Sigmoid colon (tissue), 7 donors: ENCODE data around the gene DAPK2. TPM values are rescaled to one million over a fixed set of nuclear protein-coding genes. Genes with fewer than 3 reads are reported as not detected.
A peak's percentile ranks its signal among the peaks of the same experiment; 100 is the strongest.

Experiments
- DNase-seq: peaks from one replicate; pipeline ENCODE4 v3.0.0-alpha.2; 2019
- H3K27ac ChIP-seq, 4 donors: fragments of 200-600 bp; sonication (generic); one replicate each; pipeline ENCODE4 v1.5.1; 2016 to 2019; ENCODE audit warnings: mild to moderate bottlenecking in 1 of 4
- H3K27me3 ChIP-seq, 3 donors: fragments of 200-600 bp; sonication (generic); one replicate each; pipeline ENCODE4 v1.5.1; 2019; ENCODE audit warnings: mild to moderate bottlenecking in 1 of 3
- H3K36me3 ChIP-seq, 4 donors: fragments of 200-600 bp; sonication (generic); one replicate each; pipeline ENCODE4 v1.5.1; 2016 to 2019
- H3K4me1 ChIP-seq, 4 donors: fragments of 200-600 bp; sonication (generic); one replicate each; pipeline ENCODE4 v1.5.1; 2017 to 2019
- H3K4me3 ChIP-seq, 4 donors: fragments of 200-600 bp; sonication (generic); one replicate each; pipeline ENCODE4 v1.5.1; 2017 to 2019; ENCODE audit warnings: mild to moderate bottlenecking in 2 of 4, moderate library complexity in 1 of 4
- H3K9me3 ChIP-seq, 4 donors: fragments of 200-600 bp in 3 of 4; sonication (generic) in 3 of 4; one replicate each; pipeline versions ENCODE4 v1.5.1 to v1.6.1; 2013 to 2019
- EP300 ChIP-seq, 4 donors: sonication (generic); formaldehyde crosslinking; IDR thresholded peaks; one replicate each; pipeline ENCODE4 v1.6.1; 2017; ENCODE audit warnings: antibody characterized with exemption in 4 of 4
- POLR2A ChIP-seq, 2 donors: fragments of 450-650 bp; IDR thresholded peaks; one replicate each; pipeline ENCODE4 v1.6.1; 2016; ENCODE audit warnings: antibody characterized with exemption in 2 of 2, mild to moderate bottlenecking in 2 of 2, moderate library complexity in 2 of 2
- POLR2AphosphoS5 ChIP-seq, 4 donors: sonication (generic); formaldehyde crosslinking; IDR thresholded peaks; one replicate each; pipeline ENCODE4 v1.6.1; 2017; ENCODE audit warnings: antibody characterized with exemption in 4 of 4
- WGBS, 2 donors: extraction: QIAGEN DNeasy Blood & Tissue Kit; methylation state at CpG; one replicate each; pipeline ENCODE4 v1.1.7; 2013; 5-methylcytosine and 5-hydroxymethylcytosine counted together
- intact Hi-C: fragments of 100-400 bp; cut with DNase I; formaldehyde crosslinking; loops from one replicate; pipeline ENCODE4 v1.15.1; 2023
- polyA plus RNA-seq, 3 donors: library from polyadenylated mRNA; stranded (reverse); fragments of 200-250 nt; gene quantifications; one replicate each; pipeline ENCODE4 v1.2.3, GENCODE V29; 2013
- total RNA-seq, 4 donors: library from RNA; depleted of rRNA; stranded (reverse); fragments of >200 nt; gene quantifications; one replicate each; pipeline ENCODE4 v1.1.0, GENCODE V29; 2016
- TF ChIP-seq, protein P1 (sequence below), 4 experiments: fragments of 450-650 bp in 3 of 4; fragments of 200-600 bp in 1 of 4; IDR thresholded peaks; one replicate each; pipeline ENCODE4 v1.5.1; 2016 to 2019; ENCODE audit warnings: antibody characterized with exemption in 4 of 4, mild to moderate bottlenecking in 3 of 4, moderate library complexity in 2 of 4
- donor health status: healthy with polysubstance abuse.
- donor health status: Bipolar disorder and iron deficiency.
- donor health status: healthy.

The DAPK2 gene
- total RNA-seq (1 to 10 TPM; 2.1 to 5.5 (median 3.3) TPM), polyA plus RNA-seq (10 to 100 TPM; 19.2 to 27.7 (median 21.7) TPM)

DNA sequence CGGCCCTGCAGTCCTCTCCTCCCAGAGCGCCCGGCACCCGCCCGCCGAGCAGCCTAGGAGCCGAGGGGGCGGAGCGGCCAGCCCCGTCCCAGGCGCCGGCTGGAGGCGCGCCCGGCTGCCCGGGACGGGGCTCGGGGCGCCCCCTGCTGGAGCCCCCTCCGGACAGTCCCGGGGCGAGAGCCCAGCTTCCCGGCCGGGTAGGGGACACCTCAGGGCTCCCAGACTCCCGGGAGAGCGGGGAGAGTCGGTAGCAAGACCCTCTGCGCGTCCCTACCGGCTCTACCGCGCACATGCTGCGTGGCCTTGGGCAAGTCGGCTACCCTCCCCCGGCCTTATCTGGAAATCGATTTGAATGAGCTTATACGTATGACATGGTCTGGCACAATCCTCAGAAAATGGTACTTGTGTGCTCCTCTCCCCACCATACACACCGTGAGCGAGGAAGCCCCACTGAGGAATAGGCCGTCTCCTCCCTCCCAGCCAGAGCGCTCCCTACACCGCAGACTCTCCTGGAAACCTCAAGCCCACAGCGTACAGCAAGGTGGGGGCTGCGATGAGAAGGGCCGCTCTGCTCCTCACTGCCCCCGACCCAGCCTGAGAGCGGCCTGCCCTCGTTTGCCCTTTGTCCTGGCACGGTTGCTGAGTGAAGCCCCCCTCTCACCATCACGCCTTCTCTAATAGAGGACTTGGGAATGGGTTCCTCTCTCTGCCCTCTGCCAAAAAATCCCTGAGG lies at the start of gene DAPK2:
TSS of gene DAPK2 (minus strand) at position 65 of the 733 bp plus-strand sequence. CDS start 6,224 bp downstream, outside the sequence.
- 10 to 15% methylated on average over 50 of the region's 50 CpGs for WGBS, 2 donors
- H3K27ac ChIP-seq = peak within 1 kb of the TSS in 3 of 4 donors; percentile 2 to 47 (median 9)
- peak; percentile 78 for DNase-seq
- H3K9me3 ChIP-seq = no peaks in the 10 kb centered on the region
- H3K36me3 ChIP-seq = no peaks in the 10 kb centered on the region
- H3K4me3 ChIP-seq = peak within 1 kb of the TSS; percentile 28 to 60 (median 52)
- no peak for TF ChIP-seq EP300 (IDR thresholded peaks at IDR 0.05)
- TF ChIP-seq, protein P1, sequence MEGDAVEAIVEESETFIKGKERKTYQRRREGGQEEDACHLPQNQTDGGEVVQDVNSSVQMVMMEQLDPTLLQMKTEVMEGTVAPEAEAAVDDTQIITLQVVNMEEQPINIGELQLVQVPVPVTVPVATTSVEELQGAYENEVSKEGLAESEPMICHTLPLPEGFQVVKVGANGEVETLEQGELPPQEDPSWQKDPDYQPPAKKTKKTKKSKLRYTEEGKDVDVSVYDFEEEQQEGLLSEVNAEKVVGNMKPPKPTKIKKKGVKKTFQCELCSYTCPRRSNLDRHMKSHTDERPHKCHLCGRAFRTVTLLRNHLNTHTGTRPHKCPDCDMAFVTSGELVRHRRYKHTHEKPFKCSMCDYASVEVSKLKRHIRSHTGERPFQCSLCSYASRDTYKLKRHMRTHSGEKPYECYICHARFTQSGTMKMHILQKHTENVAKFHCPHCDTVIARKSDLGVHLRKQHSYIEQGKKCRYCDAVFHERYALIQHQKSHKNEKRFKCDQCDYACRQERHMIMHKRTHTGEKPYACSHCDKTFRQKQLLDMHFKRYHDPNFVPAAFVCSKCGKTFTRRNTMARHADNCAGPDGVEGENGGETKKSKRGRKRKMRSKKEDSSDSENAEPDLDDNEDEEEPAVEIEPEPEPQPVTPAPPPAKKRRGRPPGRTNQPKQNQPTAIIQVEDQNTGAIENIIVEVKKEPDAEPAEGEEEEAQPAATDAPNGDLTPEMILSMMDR (IDR thresholded peaks at IDR 0.05) = peak in 2 of 4 experiments; percentile 31 to 68
- H3K27me3 ChIP-seq = no peaks in the 10 kb centered on the region
- peaks cover 0 to 19% (median 11%) of the 10 kb centered on the region in 4 donors for H3K4me1 ChIP-seq
- intact Hi-C loops = loop anchor here (2.0 kb wide), 1 partner anchor 294 kb away; no protein-coding TSS in a partner anchor

DNA sequence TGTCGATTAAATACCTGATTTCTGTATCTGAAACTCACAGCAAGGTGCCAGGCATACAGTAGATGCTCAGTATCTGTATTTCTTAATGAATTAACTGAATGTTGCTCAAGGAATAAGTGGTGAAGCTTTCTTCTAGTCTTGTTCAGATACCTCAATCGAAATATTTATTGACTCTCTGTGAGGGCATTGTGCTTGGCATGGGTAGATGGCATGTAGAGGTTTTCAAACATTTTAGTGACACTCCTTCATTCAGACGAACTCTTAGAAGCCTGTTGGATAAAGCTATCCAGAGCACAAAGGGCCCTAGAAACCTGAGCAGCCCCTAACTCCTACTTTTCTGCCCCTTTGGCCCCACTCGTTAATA lies 49.1 kb upstream of the DAPK2 start:
- Histone ChIP-seq H3K36me3 (no peaks in the 10 kb centered on the region), H3K4me3 (peak overlapping the region; percentile 82 to 99 (median 96)), H3K27me3 (no peaks in the 10 kb centered on the region), H3K27ac (peak overlapping the region; percentile 87 to 91 (median 90)), H3K9me3 (no peaks in the 10 kb centered on the region), H3K4me1 (peaks cover 0 to 73% (median 64%) of the 10 kb centered on the region in 4 donors)
- TF ChIP-seq POLR2AphosphoS5 (IDR thresholded peaks at IDR 0.05) = no peak
- TF ChIP-seq POLR2A (IDR thresholded peaks at IDR 0.05) = no peak
- WGBS, 2 donors = 27 to 37% methylated on average over 4 of the region's 4 CpGs
- intact Hi-C loops = loop anchor here (2.0 kb wide), 1 partner anchor 67 kb away; the partner anchor contains the start of gene PPIB
- DNase-seq = no peak

DNA sequence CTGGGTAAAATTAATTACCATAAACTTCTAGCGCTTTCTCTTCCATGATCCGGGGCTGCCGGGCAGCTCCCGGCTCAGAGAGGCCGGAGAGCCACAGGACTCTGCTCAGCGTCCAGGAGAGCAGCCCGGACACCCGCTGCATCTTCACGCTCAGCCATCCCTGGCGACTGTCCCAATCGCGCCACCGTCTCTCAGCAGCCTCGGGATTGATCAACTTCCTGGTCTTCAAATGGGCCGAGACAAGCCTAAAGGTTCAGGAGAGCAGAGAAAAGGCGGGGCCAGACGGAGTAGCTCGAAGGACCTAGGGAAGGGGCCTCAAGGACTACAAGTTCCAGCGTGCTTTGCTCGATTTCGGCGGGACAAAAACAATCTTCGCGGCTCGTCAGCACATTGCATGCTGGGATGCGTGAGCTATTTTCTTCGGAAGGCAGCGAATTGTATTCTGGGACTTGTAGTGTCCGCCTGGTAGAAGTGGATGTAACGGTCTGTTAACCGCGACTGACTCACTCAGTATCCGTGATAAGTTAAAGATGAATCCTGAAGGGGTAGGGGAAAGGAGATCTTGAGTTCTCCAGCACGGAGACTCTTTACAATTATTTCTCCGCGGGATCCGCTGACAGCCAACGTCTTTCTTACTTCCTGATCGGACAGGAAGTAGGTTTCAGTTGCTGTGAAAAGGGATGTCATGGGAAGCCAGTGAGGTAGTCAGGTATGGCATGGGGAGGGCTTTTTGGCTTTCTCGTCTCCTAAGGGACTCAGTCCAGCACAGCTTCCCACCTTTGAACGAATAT lies 47.5 kb upstream of the DAPK2 start, which contains the start of gene CIAO2A:
TSS of gene CIAO2A (minus strand) at position 212 of the 791 bp plus-strand sequence. CDS start at position 142, 70 bp downstream.
- Histone ChIP-seq H3K27me3 (no peaks in the 10 kb centered on the region), H3K9me3 (no peaks in the 10 kb centered on the region), H3K27ac (peak within 1 kb of the TSS; percentile 87 to 91 (median 90)), H3K4me3 (peak within 1 kb of the TSS; percentile 60 to 75 (median 68)), H3K36me3 (peaks cover 0 to 12% (median 0%) of the 10 kb centered on the region in 4 donors), H3K4me1 (peaks cover 0 to 57% (median 49%) of the 10 kb centered on the region in 4 donors)
- DNase-seq = peak; percentile 98
- intact Hi-C loops = loop anchor here (2.0 kb wide), 1 partner anchor 69 kb away; the partner anchor contains the start of gene PPIB
- TF ChIP-seq POLR2AphosphoS5 (IDR thresholded peaks at IDR 0.05) (peak; percentile 52 to 90 (median 68)), POLR2A (IDR thresholded peaks at IDR 0.05) (peak; percentile 45 to 52), EP300 (IDR thresholded peaks at IDR 0.05) (peak in 1 of 4 donors; percentile 13)
- TF ChIP-seq, protein P1 (IDR thresholded peaks at IDR 0.05) = no peak
- WGBS, 2 donors = 0 to 1% methylated on average over 41 of the region's 41 CpGs

DNA sequence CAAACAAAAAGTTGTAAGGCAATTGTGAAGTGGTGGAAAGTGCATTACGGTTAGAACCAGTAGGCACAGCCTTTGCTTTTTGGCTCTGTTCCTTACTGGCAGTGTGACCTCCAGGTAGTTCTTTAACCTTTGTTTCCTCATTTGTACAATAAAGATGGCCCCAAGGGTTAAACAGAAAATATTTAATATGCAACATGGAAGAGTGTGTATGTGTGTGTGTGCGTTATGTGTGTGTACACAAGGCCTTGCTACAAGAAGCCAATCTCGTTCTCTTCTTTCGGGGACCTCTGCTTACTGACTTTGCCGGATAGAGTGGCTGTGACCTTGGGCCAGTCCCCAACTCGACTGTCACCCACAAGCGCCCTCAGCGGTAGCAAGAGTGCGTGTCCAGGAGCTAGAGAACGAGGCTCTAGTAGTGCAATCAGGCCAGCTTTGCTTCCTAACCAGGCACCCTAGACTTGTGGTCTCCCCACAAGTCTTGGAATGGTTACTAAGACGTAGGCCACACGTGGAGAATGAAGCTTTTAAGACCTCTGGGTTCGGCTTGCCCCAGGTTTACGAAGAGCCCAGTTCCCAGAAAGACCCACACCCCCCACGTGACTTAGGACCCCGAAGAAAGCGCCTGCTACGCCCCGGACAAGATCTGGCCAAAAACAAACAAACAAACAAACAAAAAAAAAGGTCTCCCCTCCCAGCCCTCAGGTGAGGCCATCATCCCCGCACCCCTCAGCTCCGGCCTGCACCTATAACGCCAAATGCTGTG lies 46.8 kb upstream of the DAPK2 start:
- no peaks in the 10 kb centered on the region for H3K27me3 ChIP-seq
- peak overlapping the region; percentile 60 to 75 (median 68) for H3K4me3 ChIP-seq
- intact Hi-C loops = no loop called here
- peak overlapping the region; percentile 87 to 91 (median 90) for H3K27ac ChIP-seq
- no peak for DNase-seq
- TF ChIP-seq, protein P1 (IDR thresholded peaks at IDR 0.05) = no peak
- TF ChIP-seq POLR2A (IDR thresholded peaks at IDR 0.05) (no peak), EP300 (IDR thresholded peaks at IDR 0.05) (no peak), POLR2AphosphoS5 (IDR thresholded peaks at IDR 0.05) (no peak)
- peaks cover 0 to 50% (median 41%) of the 10 kb centered on the region in 4 donors for H3K4me1 ChIP-seq
- H3K9me3 ChIP-seq = no peaks in the 10 kb centered on the region
- WGBS, 2 donors = 1 to 5% methylated on average over 22 of the region's 22 CpGs
- peaks cover 0 to 18% (median 2%) of the 10 kb centered on the region in 4 donors for H3K36me3 ChIP-seq
